DMS 273 (cell line): Measurements from ENCODE around the gene NFATC4.

ENCODE experiments used
- DNase-seq: peaks from one replicate; lab custom pipeline; 2025; ENCODE audit not compliant: unreplicated experiment; lab: John Stamatoyannopoulos, UW

The NFATC4 gene

DNA sequence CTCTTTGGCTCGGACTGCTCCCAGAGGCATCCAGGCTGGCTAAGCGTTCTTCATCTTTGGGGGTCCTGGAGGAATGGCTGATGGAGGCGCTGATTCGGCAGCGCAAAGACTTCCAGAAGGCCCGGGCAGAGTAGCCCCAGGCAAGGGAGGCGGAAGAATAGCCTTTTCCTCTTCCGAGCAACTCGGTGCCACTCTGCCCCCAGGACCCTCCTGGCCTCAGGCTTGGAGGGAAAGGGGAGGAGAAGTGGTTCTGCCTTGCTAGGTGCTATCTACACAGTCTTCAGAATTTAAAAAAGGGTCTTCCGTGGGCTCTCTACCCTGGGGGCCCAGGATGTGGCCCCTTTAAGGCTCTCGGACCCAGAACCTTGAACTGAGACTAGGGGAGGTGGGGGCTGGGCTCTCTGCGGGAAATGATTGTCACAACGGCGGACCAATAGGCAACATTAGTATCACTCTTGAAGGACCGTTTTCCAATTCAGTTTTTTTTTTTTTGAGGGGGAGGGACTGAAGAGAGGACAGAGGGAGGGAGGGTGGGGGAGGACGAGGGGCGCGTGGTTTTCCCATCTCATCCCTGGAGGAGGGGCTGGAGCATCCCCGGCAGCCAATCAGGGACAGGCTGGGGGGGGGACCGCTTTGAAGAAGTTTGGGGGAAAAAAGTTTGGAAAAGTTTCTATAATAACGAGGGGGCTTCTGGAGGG, at the start of gene NFATC4:
Gene NFATC4, plus strand, starts transcription at position 671 of the 698 bp plus-strand sequence. CDS start 157 bp downstream, outside the sequence.
- peak; percentile 97 for DNase-seq

DNA sequence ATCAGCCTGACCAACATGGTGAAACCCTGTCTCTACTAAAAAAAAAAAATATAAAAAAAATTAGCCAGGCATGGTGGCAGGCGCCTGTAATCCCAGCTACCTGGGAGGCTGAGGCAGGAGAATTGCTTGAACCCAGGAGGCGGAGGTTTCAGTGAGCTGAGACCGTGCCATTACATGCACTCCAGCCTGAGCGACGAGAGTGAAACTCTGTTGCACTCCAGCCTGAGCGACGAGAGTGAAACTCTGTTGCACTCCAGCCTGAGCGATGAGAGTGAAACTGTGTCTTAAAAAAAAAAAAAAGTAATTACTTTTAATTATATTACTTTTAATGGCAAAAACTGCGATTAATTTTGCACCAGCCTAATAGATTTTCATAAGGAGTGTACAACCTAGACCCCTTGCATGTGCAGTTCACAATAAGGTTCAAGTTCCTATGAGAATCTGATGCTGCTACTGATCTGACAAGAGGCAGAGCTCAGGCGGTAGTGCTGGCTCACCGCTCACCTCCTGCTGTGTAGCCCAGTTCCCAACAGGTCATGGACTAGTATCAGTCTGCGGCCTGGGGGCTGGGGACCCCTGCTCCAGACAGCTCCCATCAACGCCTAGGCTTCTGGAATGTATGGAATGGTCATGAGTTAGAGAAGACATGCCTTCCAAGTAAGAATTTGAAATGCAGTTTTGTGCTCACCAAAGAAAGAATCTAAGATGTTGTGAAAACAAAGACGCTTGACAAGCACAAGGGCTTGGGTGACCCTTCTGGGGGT, 46.6 kb upstream of the NFATC4 start:
- DNase-seq = no peak

DNA sequence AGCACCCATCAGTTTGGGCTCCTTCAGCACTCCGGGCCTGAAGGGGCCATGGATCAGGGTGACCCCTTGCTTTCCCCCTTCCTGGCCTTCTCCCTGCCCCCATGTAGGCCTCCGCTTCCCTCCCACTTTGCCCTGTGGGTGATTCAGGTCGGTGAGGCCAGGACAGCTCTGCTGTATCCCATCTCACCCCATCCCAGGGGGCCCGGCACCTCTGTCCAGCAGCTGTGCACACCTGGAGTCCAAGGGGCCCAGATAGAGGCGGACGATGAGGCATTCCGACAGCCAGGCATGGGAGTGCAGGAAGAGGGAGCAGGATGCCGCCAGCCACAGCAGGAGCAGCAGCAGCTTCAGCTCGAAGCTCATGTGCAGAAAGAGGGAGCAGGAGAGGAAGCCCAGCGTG, 45.3 kb upstream of the NFATC4 start:
- no peak for DNase-seq

DNA sequence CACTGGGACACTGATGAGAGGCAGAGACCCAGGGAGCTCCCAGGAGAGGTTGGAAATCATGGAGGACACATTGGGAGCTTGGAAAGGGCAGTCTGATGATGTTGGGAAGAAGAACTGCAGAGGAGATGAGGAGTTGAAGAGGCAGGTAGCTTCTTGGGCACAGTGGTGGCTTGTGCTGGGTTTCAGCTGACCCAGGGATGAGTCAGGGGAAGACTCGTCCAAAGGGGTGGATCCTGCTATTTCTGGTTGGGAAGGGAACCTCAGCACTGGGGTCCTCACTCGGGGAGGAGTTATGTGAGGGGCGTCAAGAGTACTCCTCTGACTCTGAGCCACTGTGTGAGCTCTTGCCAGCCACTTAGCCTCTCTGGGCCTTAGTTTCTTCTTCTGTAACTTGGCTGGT, 44.6 kb upstream of the NFATC4 start:
- no peak for DNase-seq

DNA sequence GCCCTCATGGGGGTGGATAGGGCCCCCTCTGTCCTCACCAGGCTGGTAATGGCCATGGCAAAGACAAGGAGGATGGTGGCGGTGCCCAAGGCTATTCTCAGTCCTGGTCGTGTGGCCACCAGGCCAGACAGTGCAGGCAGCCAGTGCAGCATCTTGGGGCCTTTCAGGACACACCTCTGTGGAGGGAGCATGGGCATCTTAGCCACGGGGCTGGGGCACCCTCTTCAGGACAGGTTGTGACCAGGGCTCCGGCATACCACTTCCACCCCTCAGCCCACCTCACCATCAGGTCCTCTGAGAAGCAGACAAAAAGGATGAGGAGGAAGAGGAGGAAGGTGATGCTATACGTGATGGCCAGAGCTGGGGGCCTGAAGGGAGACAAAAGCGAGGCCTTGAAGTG, 44.0 kb upstream of the NFATC4 start:
- no peak for DNase-seq

DNA sequence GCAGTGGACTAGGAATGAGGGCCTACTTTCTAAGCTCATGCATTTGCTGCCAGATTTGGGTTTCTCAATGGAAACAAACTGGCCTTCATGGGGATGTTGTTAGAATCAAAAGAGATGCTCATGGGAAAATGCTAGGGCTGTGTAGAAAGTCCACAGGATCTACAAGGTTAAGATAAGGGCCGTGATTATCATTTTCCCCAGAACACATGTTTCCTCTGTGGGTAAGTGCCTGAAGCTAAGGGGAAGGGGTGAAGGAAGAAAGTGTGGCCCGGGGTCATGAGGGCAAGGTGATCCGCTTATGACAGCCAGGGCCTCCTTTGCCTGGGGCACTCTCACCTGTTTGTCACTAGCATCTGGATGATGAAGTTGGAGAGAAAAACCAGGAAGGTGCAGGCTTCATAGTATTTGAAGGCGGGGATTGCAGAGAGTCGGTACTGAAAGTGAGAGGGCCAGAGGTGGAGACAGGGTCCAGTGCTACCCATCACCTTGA, 42.9 kb upstream of the NFATC4 start:
- no peak for DNase-seq

DNA sequence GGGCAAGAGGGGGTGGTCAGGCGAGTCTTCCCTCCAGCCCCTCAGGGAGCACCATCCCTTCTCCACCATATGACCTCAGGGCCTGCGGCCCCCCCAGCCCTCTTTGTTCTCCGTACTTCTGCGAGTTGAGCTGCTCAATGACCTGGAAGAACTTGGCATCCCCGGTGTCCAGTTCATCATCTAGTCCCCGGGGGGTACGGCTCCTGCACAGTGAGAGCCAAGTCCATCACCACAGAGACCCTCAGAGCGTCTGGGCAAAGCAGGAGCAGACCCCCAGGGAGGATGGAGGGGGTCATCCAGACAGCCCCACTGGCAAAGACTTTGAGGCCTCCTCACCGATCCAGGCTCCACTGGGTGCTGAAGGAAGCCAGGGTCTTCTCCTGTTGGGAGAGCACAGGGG, 42.0 kb upstream of the NFATC4 start:
- DNase-seq = no peak

DNA sequence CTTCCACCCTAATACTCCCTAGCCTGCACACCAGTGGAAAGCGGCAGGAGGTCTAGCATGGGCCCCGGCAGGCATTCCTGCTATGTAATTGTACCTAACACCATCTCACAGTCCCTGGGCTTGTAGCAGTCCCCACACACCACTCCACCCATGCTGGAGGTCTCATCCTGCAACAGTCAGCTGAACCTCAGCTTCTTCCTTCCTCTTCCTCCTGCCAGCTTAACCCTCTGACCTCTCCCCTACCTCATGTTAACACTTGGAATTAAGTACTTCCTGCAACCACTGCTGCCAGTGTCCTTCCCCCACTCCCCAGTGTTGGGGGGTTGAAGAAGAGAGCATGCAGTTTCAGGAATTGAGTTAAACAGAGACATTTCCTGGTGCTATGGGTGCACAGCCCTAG, 40.7 kb upstream of the NFATC4 start:
- no peak for DNase-seq

DNA sequence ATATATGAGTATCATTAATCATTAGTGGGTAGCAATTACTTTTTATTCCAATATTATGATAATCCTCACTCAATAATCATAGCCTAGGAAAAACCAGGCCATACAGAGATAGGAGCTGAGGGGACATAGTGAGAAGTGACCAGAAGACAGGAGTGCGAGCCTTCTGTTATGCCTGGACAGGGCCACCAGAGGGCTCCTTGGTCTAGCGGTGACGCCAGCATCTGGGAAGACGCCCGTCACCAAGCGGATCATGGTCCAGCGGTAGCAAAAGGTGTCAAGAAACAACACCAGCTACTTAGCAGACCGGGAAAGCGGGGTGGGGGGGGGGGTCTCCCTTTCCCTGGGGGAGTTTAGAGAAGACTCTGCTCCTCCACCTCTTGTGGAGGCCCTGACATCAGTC, 40.1 kb upstream of the NFATC4 start:
- DNase-seq = peak; percentile 27

DNA sequence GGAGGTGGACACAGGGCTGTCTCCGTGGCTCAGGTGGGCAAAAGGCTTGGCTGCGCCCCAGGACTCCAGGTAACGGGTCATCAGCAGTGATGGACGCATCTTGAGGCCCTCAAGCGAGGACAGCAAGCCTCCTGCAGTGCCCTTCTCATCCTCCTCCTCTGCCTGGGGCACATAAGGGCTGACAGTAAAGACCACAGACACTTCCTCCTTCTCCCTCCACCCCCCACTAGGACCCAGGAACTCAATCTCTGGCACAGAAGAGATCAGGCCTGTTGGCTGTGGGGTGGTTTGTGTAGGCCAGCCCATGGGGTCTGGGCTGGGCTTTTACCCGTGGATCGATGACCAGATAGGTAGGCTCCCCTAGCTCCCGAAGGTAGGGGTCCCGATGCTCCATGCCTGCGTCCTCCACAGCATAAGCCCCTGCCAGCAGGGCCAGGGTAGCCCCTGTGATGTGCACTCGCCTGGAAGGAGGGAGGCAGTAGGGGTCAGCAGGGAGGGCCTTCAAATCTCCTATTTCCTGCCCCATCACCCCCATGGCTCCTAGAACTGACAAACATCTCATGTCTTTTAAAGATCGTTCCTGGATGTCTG, 38.8 kb upstream of the NFATC4 start:
- no peak for DNase-seq

DNA sequence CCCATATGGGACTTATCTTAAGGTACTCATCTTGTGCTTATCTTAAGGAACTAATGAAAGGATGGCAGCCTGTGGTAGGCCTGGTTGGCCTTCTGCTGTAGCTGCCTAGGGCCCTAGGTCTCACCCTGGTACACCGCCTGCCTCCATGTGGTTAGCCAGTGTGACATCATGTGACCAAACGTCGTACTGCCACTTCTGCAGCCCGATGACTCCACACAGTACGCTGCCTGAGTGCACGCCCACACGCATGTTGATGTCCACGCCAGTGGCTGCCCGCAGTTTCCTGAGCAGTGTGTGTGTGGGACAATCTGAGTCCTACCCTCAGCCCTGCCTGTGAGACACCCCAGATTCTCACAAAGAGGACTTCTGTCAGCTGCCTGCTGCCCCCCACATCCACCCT, 38.2 kb upstream of the NFATC4 start:
- no peak for DNase-seq

DNA sequence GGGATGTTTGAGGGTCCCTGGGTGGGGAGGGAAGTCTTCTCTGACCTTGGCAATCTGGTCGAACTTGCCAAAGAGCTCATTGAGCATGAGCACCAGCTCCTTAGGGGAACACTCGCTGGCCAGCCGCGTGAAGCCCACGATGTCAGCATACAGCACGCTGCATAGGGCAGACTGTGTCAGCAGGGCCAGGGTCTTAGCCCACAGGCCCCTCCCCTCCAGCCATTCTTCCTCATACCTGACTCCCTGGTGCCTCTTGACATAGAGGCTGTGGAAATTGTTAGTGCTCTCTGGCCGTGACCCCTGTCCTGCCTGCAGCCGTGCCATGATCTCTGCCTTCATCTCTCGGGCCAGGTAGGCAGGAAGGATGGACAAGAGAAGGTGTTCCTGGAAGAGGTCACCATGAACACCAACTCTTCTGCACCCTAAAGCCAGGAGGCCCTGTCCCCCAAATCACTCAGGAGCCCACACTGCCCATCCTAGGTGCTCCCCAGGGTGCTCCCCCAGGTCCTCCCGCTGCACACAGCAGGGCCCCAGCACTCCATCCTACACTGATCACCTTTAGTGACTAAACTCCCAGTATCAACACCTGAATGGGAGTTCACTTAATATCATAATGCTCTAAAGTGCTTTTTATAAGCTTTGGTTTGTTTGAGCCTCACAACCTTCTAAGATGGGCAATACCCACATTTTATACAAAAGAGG, 36.9 kb upstream of the NFATC4 start:
- DNase-seq = no peak

DNA sequence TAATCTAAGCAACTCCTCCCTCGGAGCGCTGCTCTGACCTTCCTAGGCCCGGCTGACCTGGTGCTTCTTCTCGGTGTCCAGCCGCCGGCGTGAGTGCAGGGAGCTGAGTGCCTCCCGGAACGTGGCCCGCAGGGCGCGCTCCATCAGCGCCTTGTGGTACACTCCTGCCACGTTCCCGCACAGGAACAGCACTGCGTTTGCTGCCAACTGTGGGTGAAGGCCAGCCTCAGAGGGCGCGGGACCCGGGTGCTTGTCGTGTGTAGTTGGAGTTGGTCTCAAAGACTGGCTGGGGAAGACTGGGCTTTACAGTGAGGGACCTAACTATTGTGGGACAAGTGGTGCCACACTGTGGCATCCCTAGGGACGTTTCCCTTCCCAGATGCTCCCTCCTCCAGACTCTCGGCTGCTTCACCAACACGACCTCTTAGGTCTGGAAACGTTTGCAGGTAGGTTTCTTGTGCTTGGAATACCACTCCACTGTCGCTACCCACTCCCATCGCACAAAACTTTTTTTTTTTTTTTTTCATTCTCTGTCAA, 36.2 kb upstream of the NFATC4 start:
- DNase-seq = no peak

DNA sequence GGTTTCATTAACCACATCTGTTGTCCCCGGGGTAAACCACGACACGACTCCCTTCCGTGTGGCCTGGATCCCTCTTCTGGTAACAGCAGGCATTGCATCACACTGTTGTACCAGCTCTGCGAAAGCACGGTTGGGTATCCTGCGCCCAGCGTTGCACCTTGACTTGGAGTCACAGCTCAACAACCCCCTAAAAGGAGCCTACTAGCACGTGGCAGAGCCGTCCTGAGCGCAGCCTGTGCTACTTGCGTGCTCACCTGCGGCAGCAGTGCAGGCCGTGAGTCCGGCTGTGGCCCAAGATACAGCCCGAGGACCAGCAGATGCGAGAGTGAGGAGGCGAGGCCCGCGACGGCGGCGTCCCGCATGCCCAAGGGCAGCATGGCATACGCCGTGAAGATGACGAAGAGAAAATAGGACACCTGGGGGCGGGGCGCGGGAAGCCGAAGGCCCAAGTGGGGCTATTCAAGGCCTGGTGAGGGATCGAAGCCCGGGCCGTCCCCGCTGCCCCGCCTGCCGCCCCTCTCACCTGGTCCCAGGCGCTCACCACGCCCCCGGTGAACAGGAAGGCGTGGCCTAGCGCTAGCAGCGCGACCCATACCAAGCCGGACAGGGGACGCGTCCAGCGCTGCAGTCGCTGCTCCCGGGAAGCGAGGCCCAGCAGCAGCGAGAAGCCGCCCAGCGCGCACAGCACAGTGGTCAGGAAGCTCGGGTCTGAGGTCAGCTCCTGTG, 35.6 kb upstream of the NFATC4 start:
- DNase-seq = peak; percentile 87

DNA sequence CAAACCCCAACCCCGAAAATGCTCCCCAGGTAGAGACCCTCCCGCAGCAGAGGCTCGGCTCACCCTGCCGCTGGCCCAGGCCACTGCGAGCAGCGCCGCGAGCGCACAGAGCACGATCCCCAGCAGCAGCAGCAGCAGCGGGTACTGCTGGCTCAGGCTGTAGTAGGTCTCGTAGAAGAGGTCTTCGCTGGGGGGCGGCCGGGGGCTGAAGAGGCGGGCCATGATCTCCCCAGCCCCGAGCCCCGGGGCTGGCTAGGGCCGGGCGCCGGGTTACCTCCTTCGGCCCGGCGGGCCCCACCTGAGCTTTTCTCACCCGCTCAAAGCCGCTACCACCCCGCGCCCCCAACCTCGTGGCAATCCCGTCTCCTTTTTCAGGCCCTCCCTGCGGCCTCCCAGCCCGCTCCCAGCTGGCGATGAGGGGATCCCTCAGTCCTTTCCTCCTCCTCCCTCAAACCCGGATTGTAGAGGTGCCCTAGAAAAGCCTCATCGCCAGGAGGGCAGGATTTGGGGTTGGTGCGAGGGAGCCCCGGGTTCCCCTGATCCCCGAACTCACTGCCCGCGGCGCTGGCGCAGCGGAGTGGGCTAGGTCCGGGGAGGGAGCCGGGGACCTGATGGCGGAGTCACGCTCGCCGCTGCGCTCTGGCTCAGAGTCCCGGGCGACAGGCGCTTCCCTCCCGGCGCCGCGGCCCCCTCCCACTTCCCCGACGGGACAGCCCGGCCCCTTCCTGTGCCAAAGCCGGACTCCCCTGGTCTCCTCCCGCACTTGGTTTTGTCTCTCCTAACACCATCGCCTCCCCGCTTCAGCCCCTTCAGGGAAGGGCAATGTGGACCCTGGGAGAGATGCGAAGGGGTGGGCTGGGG, 33.3 kb upstream of the NFATC4 start, which contains the start of gene ADCY4:
Gene ADCY4, minus strand, starts transcription at position 641 of the 861 bp plus-strand sequence. Its CDS starts 419 bp downstream, at position 222.
- peak; percentile 72 for DNase-seq

DNA sequence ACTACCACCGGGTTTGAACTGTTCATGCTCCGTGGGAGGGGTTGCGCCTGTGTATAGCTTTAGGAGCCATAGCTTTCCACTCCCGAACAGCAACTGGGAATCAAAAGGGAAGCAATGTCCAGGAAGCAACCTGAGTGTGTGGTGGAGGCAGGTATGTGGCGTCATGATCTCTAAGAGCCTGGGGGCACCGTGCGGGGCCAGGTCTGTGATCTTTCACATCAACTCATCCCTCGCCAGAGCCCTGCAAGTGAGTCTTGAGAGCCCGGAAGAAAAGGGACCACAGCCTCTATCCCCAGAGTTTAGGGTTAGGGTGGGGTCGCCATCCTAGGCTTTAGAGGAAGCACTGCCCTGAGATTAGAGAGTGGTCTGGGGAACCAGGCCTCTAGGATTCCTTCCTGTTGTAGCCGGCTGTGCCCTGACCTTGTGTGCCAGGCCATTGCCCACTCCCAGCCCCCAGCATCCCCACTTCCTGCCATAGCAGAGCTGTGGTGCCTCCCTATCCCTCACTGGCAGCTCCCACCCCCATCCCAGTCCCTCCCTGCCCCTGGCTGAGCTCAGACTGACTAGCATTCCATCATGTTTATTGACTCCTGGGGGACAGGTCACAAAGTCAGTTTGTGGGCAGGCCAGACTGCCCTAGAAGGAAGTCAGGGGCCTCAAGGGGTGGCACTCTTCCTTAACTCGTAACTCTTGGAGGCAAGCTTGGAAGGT, 32.4 kb upstream of the NFATC4 start:
- no peak for DNase-seq

DNA sequence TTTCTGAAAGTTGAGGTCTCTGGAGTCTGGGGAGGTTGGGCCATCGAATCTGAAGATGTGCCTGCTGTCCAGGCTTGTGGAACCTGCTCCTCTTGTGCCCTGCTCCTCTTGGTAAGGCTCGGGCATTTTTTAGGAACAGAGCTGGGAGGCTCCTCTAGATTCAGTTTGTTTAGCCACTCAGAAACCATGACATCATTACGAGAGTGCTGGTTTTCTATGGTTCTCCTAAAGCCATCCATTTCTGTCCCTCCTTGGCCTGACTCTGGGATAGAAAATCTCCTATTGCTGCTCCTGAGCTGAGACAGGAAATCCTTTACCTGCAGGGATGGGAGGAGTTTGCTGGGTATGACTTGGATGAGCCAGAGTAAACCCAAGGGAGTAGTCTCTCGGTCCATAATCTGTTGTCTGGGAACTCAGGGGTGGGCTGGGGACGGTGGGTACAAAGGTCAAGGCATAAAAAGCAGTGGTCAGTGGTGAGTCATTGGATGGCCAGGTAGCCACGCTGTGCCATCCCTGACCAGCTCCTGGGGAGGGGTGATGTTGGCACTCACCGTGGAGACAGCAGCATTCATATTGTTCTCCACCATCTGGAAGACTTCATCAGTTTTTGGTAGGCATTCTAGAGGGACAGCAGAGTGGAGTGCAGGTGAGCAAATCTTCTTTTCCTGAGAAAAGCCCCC, 30.7 kb upstream of the NFATC4 start:
- no peak for DNase-seq

DNA sequence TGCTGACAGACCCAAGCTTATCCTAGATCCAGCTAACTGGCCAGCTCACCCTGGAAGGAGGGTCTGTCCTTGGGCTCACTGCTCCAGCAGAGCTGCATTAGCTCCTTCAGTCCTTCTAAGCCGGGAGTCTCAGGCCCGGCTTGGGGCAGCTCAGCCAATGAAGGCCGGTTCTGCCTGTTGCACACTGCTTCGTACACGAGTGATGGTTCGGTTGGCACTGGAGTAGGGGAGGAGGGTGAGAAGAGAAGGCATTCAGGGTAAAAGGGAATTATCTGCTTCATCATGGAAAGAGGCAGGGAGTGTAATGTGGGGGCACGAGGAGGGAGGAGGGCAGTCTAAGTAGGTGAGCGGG, 30.2 kb upstream of the NFATC4 start:
- no peak for DNase-seq
